Spleen (tissue), 7 donors: ENCODE data around the gene ACACA.

Experiments used
- CTCF ChIP-seq, 11 experiments: fragments of 200-600 bp in 7 of 11; fragments of 450-650 bp in 4 of 11; sonication (generic) in 4 of 11; IDR thresholded peaks in 8 of 11; conservative IDR thresholded peaks in 3 of 11; 1 replicate in 7 of 11; 2 replicates in 4 of 11; pipeline versions ENCODE4 v1.4.0 to v1.8.0; 2016 to 2021; ENCODE audit warnings: antibody characterized with exemption in 11 of 11, inconsistent platforms in 4 of 11, mild to moderate bottlenecking in 1 of 11
- POLR2A ChIP-seq, 3 donors: fragments of 450-650 bp; IDR thresholded peaks; one replicate each; pipeline ENCODE4 v1.5.1; 2017; ENCODE audit warnings: antibody characterized with exemption in 3 of 3, mild to moderate bottlenecking in 1 of 3
- POLR2AphosphoS5 ChIP-seq, 3 donors: sonication (generic); formaldehyde crosslinking; IDR thresholded peaks; one replicate each; pipeline ENCODE4 v1.5.1; 2017; ENCODE audit warnings: antibody characterized with exemption in 3 of 3
- donor health status: DM: no; HTN: no; CAD: no; lungs with moderate emphysema.
- donor health status: DM: no; HTN: no; CAD: no.
- donor health status: DM: no; HTN: no; CAD: no.

GRCh38 chr17:37405955-37406634 lies 541 bp downstream of the ACACA start:
- TF ChIP-seq POLR2A (IDR thresholded peaks at IDR 0.05) (no peak), CTCF (IDR thresholded peaks at IDR 0.05 in 8 of 11, conservative IDR thresholded peaks at IDR 0.05 in 3 of 11) (no peak), POLR2AphosphoS5 (IDR thresholded peaks at IDR 0.05) (no peak)
